ENCODE results near the gene TNFRSF11A. TPM values are rescaled to one million over a fixed set of nuclear protein-coding genes. Genes with fewer than 3 reads are reported as not detected.

TNFRSF11A gene
- total RNA-seq, 1 experiment from 2014 or later: 3.2 TPM

- no peaks in the 10 kb centered on the region for H3K9me3 ChIP-seq (ENCODE audit: control insufficient read depth in 1 of 2, insufficient read depth in 1 of 2, low read depth in 1 of 2, low read length in 2 of 2)
- H3K4me2 ChIP-seq (ENCODE audit: low read length): no peak overlapping the region
- RAD21 ChIA-PET (ENCODE audit: low non-redundant PET in 1 of 2, low total read pairs in 2 of 2, uncharacterized antibody in 2 of 2, unreplicated experiment in 2 of 2): no interaction called here
- no peaks in the 10 kb centered on the region for H3K4me1 ChIP-seq (ENCODE audit: control insufficient read depth in 1 of 2, insufficient read depth in 2 of 2, low read length in 2 of 2)
- H3K36me3 ChIP-seq (ENCODE audit: control insufficient read depth in 1 of 2, insufficient read depth in 2 of 2, low read length in 2 of 2): no peaks in the 10 kb centered on the region; a peak in 1 of 4 replicates
- H3K4me3 ChIP-seq (replicated peaks in 1 of 2; ENCODE audit: low read depth in 1 of 2, low read length in 2 of 2): no peak overlapping the region
- no peaks in the 10 kb centered on the region for H3K79me2 ChIP-seq (ENCODE audit: insufficient read depth, low read length)
- intact Hi-C loops (cut with micrococcal nuclease): no loop called here
- no TSS peak for BruUV-seq (replicated peaks)
- no peak for TF ChIP-seq EZH2phosphoT487 (IDR thresholded peaks at IDR 0.05; ENCODE audit: borderline replicate concordance)
- TF ChIP-seq CEBPB (IDR thresholded peaks at IDR 0.05; ENCODE audit: low read depth): no peak
- CTCF ChIA-PET: interaction anchor here (2.0 kb wide), 1 partner anchor 36 kb away, joined by 6 read pairs; the partner anchor contains the start of gene TNFRSF11A
- H3K27ac ChIP-seq (ENCODE audit: low read depth, low read length): no peak overlapping the region
- H3K9ac ChIP-seq (ENCODE audit: low read length): no peak overlapping the region
- ATAC-seq (no peak), DNase-seq (ENCODE audit: low read depth, low spot score) (no peak)
- no peak overlapping the region for H2AFZ ChIP-seq (ENCODE audit: low read depth, low read length, poor library complexity, severe bottlenecking)
- H3K27me3 ChIP-seq (ENCODE audit: insufficient read depth, low read length): no peaks in the 10 kb centered on the region
- POLR2A ChIA-PET: no interaction called here
- no peaks in the 10 kb centered on the region for H4K20me1 ChIP-seq (ENCODE audit: insufficient read depth)
- H3K9me2 ChIP-seq (ENCODE audit: insufficient read depth): no peaks in the 10 kb centered on the region
Measured at GRCh38 chr18:62360805-62361204, 35.7 kb downstream of the TNFRSF11A start.

- Histone ChIP-seq H3K79me2 (ENCODE audit: insufficient read depth, low read length) (no peaks in the 10 kb centered on the region), H3K4me3 (replicated peaks in 1 of 2; ENCODE audit: low read depth in 1 of 2, low read length in 2 of 2) (no peak overlapping the region), H3K27ac (ENCODE audit: low read depth, low read length) (no peak overlapping the region), H3K9ac (ENCODE audit: low read length) (no peak overlapping the region), H2AFZ (ENCODE audit: low read depth, low read length, poor library complexity, severe bottlenecking) (no peak overlapping the region), H3K27me3 (ENCODE audit: insufficient read depth, low read length) (no peaks in the 10 kb centered on the region), H3K9me2 (ENCODE audit: insufficient read depth) (no peaks in the 10 kb centered on the region), H3K4me1 (ENCODE audit: control insufficient read depth in 1 of 2, insufficient read depth in 2 of 2, low read length in 2 of 2) (no peaks in the 10 kb centered on the region), H3K9me3 (ENCODE audit: control insufficient read depth in 1 of 2, insufficient read depth in 1 of 2, low read depth in 1 of 2, low read length in 2 of 2) (no peaks in the 10 kb centered on the region), H3K36me3 (ENCODE audit: control insufficient read depth in 1 of 2, insufficient read depth in 2 of 2, low read length in 2 of 2) (no peaks in the 10 kb centered on the region; a peak in 1 of 4 replicates), H4K20me1 (ENCODE audit: insufficient read depth) (no peaks in the 10 kb centered on the region), H3K4me2 (ENCODE audit: low read length) (no peak overlapping the region)
- intact Hi-C loops (cut with micrococcal nuclease): no loop called here
- ChIA-PET POLR2A (no interaction called here), RAD21 (ENCODE audit: low non-redundant PET in 1 of 2, low total read pairs in 2 of 2, uncharacterized antibody in 2 of 2, unreplicated experiment in 2 of 2) (no interaction called here), CTCF (no interaction called here)
- ATAC-seq: no peak
- no TSS peak for BruUV-seq (replicated peaks)
- TF ChIP-seq POLR2A (IDR thresholded peaks at IDR 0.05; ENCODE audit: borderline replicate concordance, extremely low read depth, insufficient read depth, insufficient read length): no peak
- no peak for DNase-seq (ENCODE audit: low read depth, low spot score)
Measured at GRCh38 chr18:62361288-62361687, 36.2 kb downstream of the TNFRSF11A start.

GRCh38 chr18:62364558-62364957 is 39.4 kb downstream of the TNFRSF11A start:
- ChIA-PET RAD21 (ENCODE audit: low non-redundant PET in 1 of 2, low total read pairs in 2 of 2, uncharacterized antibody in 2 of 2, unreplicated experiment in 2 of 2) (no interaction called here), CTCF (no interaction called here), POLR2A (no interaction called here)
- no peaks in the 10 kb centered on the region for H3K9me2 ChIP-seq (ENCODE audit: insufficient read depth)
- no peak overlapping the region for H2AFZ ChIP-seq (ENCODE audit: low read depth, low read length, poor library complexity, severe bottlenecking)
- H4K20me1 ChIP-seq (ENCODE audit: insufficient read depth): no peaks in the 10 kb centered on the region
- H3K9ac ChIP-seq (ENCODE audit: low read length): no peak overlapping the region
- H3K27me3 ChIP-seq (ENCODE audit: insufficient read depth, low read length): no peaks in the 10 kb centered on the region
- no peaks in the 10 kb centered on the region; a peak in 1 of 4 replicates for H3K36me3 ChIP-seq (ENCODE audit: control insufficient read depth in 1 of 2, insufficient read depth in 2 of 2, low read length in 2 of 2)
- intact Hi-C loops (cut with micrococcal nuclease): no loop called here
- TF ChIP-seq REST (IDR thresholded peaks at IDR 0.05; ENCODE audit: low read depth) (no peak), POLR2AphosphoS5 (IDR thresholded peaks at IDR 0.05; ENCODE audit: low read depth, low read length) (no peak), TCF7L2 (IDR thresholded peaks at IDR 0.05; ENCODE audit: borderline replicate concordance, extremely low read depth, insufficient read depth, insufficient read length) (no peak), CBX3 (IDR thresholded peaks at IDR 0.05; ENCODE audit: low read depth) (no peak), JUND (IDR thresholded peaks at IDR 0.05) (no peak)
- DNase-seq (ENCODE audit: low read depth, low spot score): no peak
- no peaks in the 10 kb centered on the region for H3K9me3 ChIP-seq (ENCODE audit: control insufficient read depth in 1 of 2, insufficient read depth in 1 of 2, low read depth in 1 of 2, low read length in 2 of 2)
- no peak overlapping the region for H3K4me3 ChIP-seq (replicated peaks in 1 of 2; ENCODE audit: low read depth in 1 of 2, low read length in 2 of 2)
- no peaks in the 10 kb centered on the region for H3K4me1 ChIP-seq (ENCODE audit: control insufficient read depth in 1 of 2, insufficient read depth in 2 of 2, low read length in 2 of 2)
- no peak overlapping the region for H3K4me2 ChIP-seq (ENCODE audit: low read length)
- no peak for ATAC-seq
- no TSS peak for BruUV-seq (replicated peaks)
- H3K79me2 ChIP-seq (ENCODE audit: insufficient read depth, low read length): no peaks in the 10 kb centered on the region
- no peak overlapping the region for H3K27ac ChIP-seq (ENCODE audit: low read depth, low read length)

All from HCT116 (cell line).